Lung (tissue), 13 donors: ENCODE data around the gene PTN. TPM values are rescaled to one million over a fixed set of nuclear protein-coding genes. Genes with fewer than 3 reads are reported as not detected.
"Not testable (repeated sequence)": the region's sequence is repeated elsewhere in the genome, so short reads cannot be mapped to it uniquely, and the experiment has no call there.

Source experiments
- ATAC-seq: fragments of 200-7000 bp; cut with Tn5 transposase; one replicate; pipeline ENCODE4 v1.9.1; 2020; ENCODE audit warnings: moderate number of reproducible peaks; ENCODE audit not compliant: insufficient read depth, low FRiP score
- DNase-seq, 3 donors: peaks; one replicate each; pipeline ENCODE4 v3.0.0-alpha.2; 2013 to 2017
- H3K27ac ChIP-seq, 2 donors: one replicate each; pipeline ENCODE4 v1.5.1; 2013; ENCODE audit warnings: mild to moderate bottlenecking in 2 of 2, moderate library complexity in 2 of 2, control low read depth in 1 of 2, inconsistent platforms in 1 of 2, low read depth in 1 of 2, low read length in 1 of 2
- H3K27me3 ChIP-seq, 3 donors: one replicate each; pipeline ENCODE4 v1.5.1; 2013; ENCODE audit warnings: low read length in 2 of 3; ENCODE audit not compliant: control insufficient read depth in 3 of 3, insufficient read depth in 3 of 3
- H3K36me3 ChIP-seq, 4 donors: one replicate each; pipeline ENCODE4 v1.5.1; 2013; ENCODE audit warnings: low read length in 4 of 4, mild to moderate bottlenecking in 1 of 4, moderate library complexity in 1 of 4; ENCODE audit not compliant: control insufficient read depth in 4 of 4, insufficient read depth in 4 of 4
- H3K4me1 ChIP-seq, 5 donors: one replicate each; pipeline ENCODE4 v1.5.1; 2013; ENCODE audit warnings: low read length in 5 of 5, mild to moderate bottlenecking in 2 of 5, moderate library complexity in 1 of 5; ENCODE audit not compliant: control insufficient read depth in 5 of 5, insufficient read depth in 5 of 5
- H3K4me3 ChIP-seq: one replicate; pipeline ENCODE4 v1.5.1; 2013; ENCODE audit warnings: mild to moderate bottlenecking, control low read depth, moderate library complexity
- H3K9ac ChIP-seq, 2 donors: one replicate each; pipeline ENCODE4 v1.5.1; 2013; ENCODE audit warnings: low read length in 2 of 2, control low read depth in 1 of 2; ENCODE audit not compliant: insufficient read depth in 1 of 2
- H3K9me3 ChIP-seq, 4 donors: one replicate each; pipeline ENCODE4 v1.5.1; 2013; ENCODE audit warnings: low read length in 3 of 4, mild to moderate bottlenecking in 1 of 4, moderate library complexity in 1 of 4; ENCODE audit not compliant: control insufficient read depth in 4 of 4, insufficient read depth in 3 of 4
- CTCF ChIP-seq: IDR thresholded peaks from 2 replicates; pipeline ENCODE4 v1.5.1; 2012; ENCODE audit warnings: mild to moderate bottlenecking; ENCODE audit errors: control extremely low read depth, extremely low read depth
- WGBS, 2 donors: extraction: QIAGEN DNeasy Blood & Tissue Kit; methylation state at CpG; one replicate each; pipeline ENCODE4 v1.1.7; 2013; 5-methylcytosine and 5-hydroxymethylcytosine counted together
- polyA plus RNA-seq, 2 donors: library from polyadenylated mRNA; stranded (reverse); fragments of 200-250 nt; gene quantifications; one replicate each; pipeline ENCODE4 v1.2.1, GENCODE V29; 2013
- small RNA-seq: library from RNA; depleted of rRNA; stranded (forward); fragments of <200 nt; gene quantifications from one replicate; pipeline ENCODE3, GENCODE V24; 2014; ENCODE audit warnings: low replicate concordance
- total RNA-seq, 2 donors: library from RNA; depleted of rRNA in 1 of 2; stranded (reverse); fragments of >200 nt in 1 of 2; gene quantifications; one replicate each; pipeline ENCODE4 v1.2.1, GENCODE V29; 2014 to 2021
- donor health status: control.
- donor health status: control.
- donor health status: Bipolar disorder and iron deficiency.
- donor health status: healthy.
- donor health status: DM: yes; HTN: yes; CAD: no.

Gene PTN
- total and polyA plus RNA-seq, 4 donors = 0.77 to 43.1 (median 2.6) TPM

GRCh38 chr7:137195996-137196395, 147.5 kb downstream of the PTN start:
- H3K27ac ChIP-seq = no peak overlapping the region
- H3K4me3 ChIP-seq = no peak overlapping the region
- no peak for DNase-seq
- no peaks in the 10 kb centered on the region for H3K27me3 ChIP-seq
- 70 to 83% methylated on average over 2 of the region's 2 CpGs for WGBS, 2 donors
- no peak for ATAC-seq
- peaks cover 0 to 4% (median 0%) of the 10 kb centered on the region in 4 donors for H3K9me3 ChIP-seq
- no peaks in the 10 kb centered on the region for H3K4me1 ChIP-seq
- no peak for TF ChIP-seq CTCF
- no peaks in the 10 kb centered on the region for H3K36me3 ChIP-seq
- H3K9ac ChIP-seq = no peak overlapping the region

GRCh38 chr7:137181619-137182018, 161.9 kb downstream of the PTN start:
- not testable (repeated sequence) for H3K27me3 ChIP-seq, H3K9ac ChIP-seq, ATAC-seq, H3K27ac ChIP-seq, H3K4me3 ChIP-seq, DNase-seq, H3K4me1 ChIP-seq, H3K36me3 ChIP-seq, H3K9me3 ChIP-seq
- 90 to 92% methylated on average over 20 to 25 of the region's 25 CpGs for WGBS, 2 donors

Small RNA genes within 50 kb of the gene (small RNA-seq; reads per million reads assigned to genes)
- 0.27 reads per million, percentile 28 among the genes with 10 or more reads in this experiment for gene RF00136
